Measurements from ENCODE around the gene SEPTIN11.

The SEPTIN11 gene

GRCh38 chr4:76948443-76949275 is 893 bp upstream of the SEPTIN11 start:
- H3K27ac Mint-ChIP-seq, result peak overlapping the region; percentile 86

GRCh38 chr4:76950052-76950955 is 752 bp downstream of the SEPTIN11 start:
- peak; percentile 59 for ATAC-seq
- DNase-seq (ENCODE audit: low spot score in 2 of 2), result peak; percentile 33 to 76
- Mint-ChIP-seq H3K4me1 (peaks cover 25% of the 10 kb centered on the region), H3K36me3 (peaks cover 7% of the 10 kb centered on the region), H3K4me3 (peak overlapping the region; percentile 87), H3K9me3 (no peaks in the 10 kb centered on the region), H3K27ac (peak overlapping the region; percentile 86)

More at GRCh38 chr4:76948443-76949275, 893 bp upstream of the SEPTIN11 start:
- Mint-ChIP-seq H3K4me1 (peaks cover 25% of the 10 kb centered on the region), H3K9me3 (no peaks in the 10 kb centered on the region), H3K4me3 (peak overlapping the region; percentile 87), H3K36me3 (peaks cover 7% of the 10 kb centered on the region)
- peak; percentile 38 to 74 for DNase-seq (ENCODE audit: low spot score in 2 of 2)
- ATAC-seq, result peak; percentile 67

GRCh38 chr4:76950956-76951671 is 1.6 kb downstream of the SEPTIN11 start:
- Mint-ChIP-seq H3K27ac (peak overlapping the region; percentile 86), H3K4me1 (peaks cover 25% of the 10 kb centered on the region), H3K36me3 (peaks cover 7% of the 10 kb centered on the region), H3K9me3 (no peaks in the 10 kb centered on the region), H3K4me3 (peak overlapping the region; percentile 87)
- no peak for ATAC-seq
- DNase-seq (ENCODE audit: low spot score in 2 of 2), result no peak

GRCh38 chr4:76951672-76952010 is 2.1 kb downstream of the SEPTIN11 start:
- Mint-ChIP-seq H3K4me1 (peaks cover 25% of the 10 kb centered on the region), H3K9me3 (no peaks in the 10 kb centered on the region), H3K36me3 (peaks cover 7% of the 10 kb centered on the region), H3K4me3 (peak overlapping the region; percentile 87), H3K27ac (no peak overlapping the region)
- no peak for DNase-seq (ENCODE audit: low spot score in 2 of 2)
- no peak for ATAC-seq

- no peak overlapping the region for H3K4me3 Mint-ChIP-seq
- DNase-seq (ENCODE audit: low spot score in 2 of 2), result no peak
- H3K9me3 Mint-ChIP-seq, result no peaks in the 10 kb centered on the region
- no peak for ATAC-seq
- H3K27ac Mint-ChIP-seq, result no peak overlapping the region
- H3K36me3 Mint-ChIP-seq, result peaks cover 7% of the 10 kb centered on the region
- H3K4me1 Mint-ChIP-seq, result peaks cover 25% of the 10 kb centered on the region
Observed at GRCh38 chr4:76952071-76952470, 2.5 kb downstream of the SEPTIN11 start.

- peaks cover 26% of the 10 kb centered on the region for H3K4me1 Mint-ChIP-seq
- no peak for ATAC-seq
- peaks cover 7% of the 10 kb centered on the region for H3K36me3 Mint-ChIP-seq
- H3K9me3 Mint-ChIP-seq, result no peaks in the 10 kb centered on the region
- H3K4me3 Mint-ChIP-seq, result no peak overlapping the region
- no peak for DNase-seq (ENCODE audit: low spot score in 2 of 2)
- H3K27ac Mint-ChIP-seq, result no peak overlapping the region
Observed at GRCh38 chr4:76952656-76953582, 3.4 kb downstream of the SEPTIN11 start.

- Mint-ChIP-seq H3K4me3 (no peak overlapping the region), H3K36me3 (peaks cover 7% of the 10 kb centered on the region), H3K27ac (no peak overlapping the region), H3K9me3 (no peaks in the 10 kb centered on the region), H3K4me1 (peaks cover 23% of the 10 kb centered on the region)
- ATAC-seq (no peak), DNase-seq (ENCODE audit: low spot score in 2 of 2) (no peak)
Observed at GRCh38 chr4:76953956-76954355, 4.4 kb downstream of the SEPTIN11 start.

GRCh38 chr4:76954489-76954888 is 4.9 kb downstream of the SEPTIN11 start:
- Mint-ChIP-seq H3K9me3 (no peaks in the 10 kb centered on the region), H3K27ac (no peak overlapping the region), H3K4me3 (no peak overlapping the region), H3K36me3 (peaks cover 7% of the 10 kb centered on the region), H3K4me1 (peaks cover 21% of the 10 kb centered on the region)
- no peak for DNase-seq (ENCODE audit: low spot score in 2 of 2)
- no peak for ATAC-seq

GRCh38 chr4:76955182-76955581 is 5.6 kb downstream of the SEPTIN11 start:
- Mint-ChIP-seq H3K36me3 (peaks cover 3% of the 10 kb centered on the region), H3K9me3 (no peaks in the 10 kb centered on the region), H3K27ac (no peak overlapping the region), H3K4me1 (peaks cover 21% of the 10 kb centered on the region), H3K4me3 (no peak overlapping the region)
- ATAC-seq (no peak), DNase-seq (ENCODE audit: low spot score in 2 of 2) (no peak)

- H3K9me3 Mint-ChIP-seq, result no peaks in the 10 kb centered on the region
- H3K36me3 Mint-ChIP-seq, result no peaks in the 10 kb centered on the region
- DNase-seq (ENCODE audit: low spot score in 2 of 2), result no peak
- H3K4me1 Mint-ChIP-seq, result peaks cover 22% of the 10 kb centered on the region
- ATAC-seq, result no peak
- H3K27ac Mint-ChIP-seq, result no peak overlapping the region
- H3K4me3 Mint-ChIP-seq, result no peak overlapping the region
Observed at GRCh38 chr4:76957004-76957738, 7.6 kb downstream of the SEPTIN11 start.

GRCh38 chr4:76958891-76959290 is 9.3 kb downstream of the SEPTIN11 start:
- no peaks in the 10 kb centered on the region for H3K9me3 Mint-ChIP-seq
- H3K36me3 Mint-ChIP-seq, result no peaks in the 10 kb centered on the region
- ATAC-seq (no peak), DNase-seq (ENCODE audit: low spot score in 2 of 2) (no peak)
- H3K4me1 Mint-ChIP-seq, result peaks cover 16% of the 10 kb centered on the region
- H3K4me3 Mint-ChIP-seq, result no peak overlapping the region
- H3K27ac Mint-ChIP-seq, result no peak overlapping the region

- ATAC-seq, result peak; percentile 96
- H3K36me3 Mint-ChIP-seq, result no peaks in the 10 kb centered on the region
- no peak for DNase-seq (ENCODE audit: low spot score in 2 of 2)
- H3K9me3 Mint-ChIP-seq, result no peaks in the 10 kb centered on the region
- peaks cover 16% of the 10 kb centered on the region for H3K4me1 Mint-ChIP-seq
- no peak overlapping the region for H3K4me3 Mint-ChIP-seq
- H3K27ac Mint-ChIP-seq, result no peak overlapping the region
Observed at GRCh38 chr4:76960014-76960413, 10.5 kb downstream of the SEPTIN11 start.

GRCh38 chr4:76962406-76963130 is 13.0 kb downstream of the SEPTIN11 start:
- Mint-ChIP-seq H3K4me1 (peaks cover 21% of the 10 kb centered on the region), H3K9me3 (no peaks in the 10 kb centered on the region), H3K4me3 (no peak overlapping the region), H3K36me3 (no peaks in the 10 kb centered on the region), H3K27ac (no peak overlapping the region)
- ATAC-seq (no peak), DNase-seq (ENCODE audit: low spot score in 2 of 2) (no peak)

Data from stimulated activated effector memory CD8-positive, alpha-beta T cell treated with anti-CD3 and anti-CD28 coated beads, Interleukin-12 subunit alpha, Interleukin-12 subunit beta, amount 100 ng/mL, for 72 hours (primary cell).